GM19193 (cell line): ENCODE results near the gene PPM1L.

Source experiments
- POLR2A ChIP-seq: IDR thresholded peaks from 4 replicates; pipeline ENCODE4 v1.6.1; 2011; ENCODE audit not compliant: insufficient read depth, insufficient read length; ENCODE audit errors: extremely low read depth

PPM1L gene

GRCh38 chr3:160986069-160986468, 230.0 kb downstream of the PPM1L start:
- no peak for TF ChIP-seq POLR2A

DNA sequence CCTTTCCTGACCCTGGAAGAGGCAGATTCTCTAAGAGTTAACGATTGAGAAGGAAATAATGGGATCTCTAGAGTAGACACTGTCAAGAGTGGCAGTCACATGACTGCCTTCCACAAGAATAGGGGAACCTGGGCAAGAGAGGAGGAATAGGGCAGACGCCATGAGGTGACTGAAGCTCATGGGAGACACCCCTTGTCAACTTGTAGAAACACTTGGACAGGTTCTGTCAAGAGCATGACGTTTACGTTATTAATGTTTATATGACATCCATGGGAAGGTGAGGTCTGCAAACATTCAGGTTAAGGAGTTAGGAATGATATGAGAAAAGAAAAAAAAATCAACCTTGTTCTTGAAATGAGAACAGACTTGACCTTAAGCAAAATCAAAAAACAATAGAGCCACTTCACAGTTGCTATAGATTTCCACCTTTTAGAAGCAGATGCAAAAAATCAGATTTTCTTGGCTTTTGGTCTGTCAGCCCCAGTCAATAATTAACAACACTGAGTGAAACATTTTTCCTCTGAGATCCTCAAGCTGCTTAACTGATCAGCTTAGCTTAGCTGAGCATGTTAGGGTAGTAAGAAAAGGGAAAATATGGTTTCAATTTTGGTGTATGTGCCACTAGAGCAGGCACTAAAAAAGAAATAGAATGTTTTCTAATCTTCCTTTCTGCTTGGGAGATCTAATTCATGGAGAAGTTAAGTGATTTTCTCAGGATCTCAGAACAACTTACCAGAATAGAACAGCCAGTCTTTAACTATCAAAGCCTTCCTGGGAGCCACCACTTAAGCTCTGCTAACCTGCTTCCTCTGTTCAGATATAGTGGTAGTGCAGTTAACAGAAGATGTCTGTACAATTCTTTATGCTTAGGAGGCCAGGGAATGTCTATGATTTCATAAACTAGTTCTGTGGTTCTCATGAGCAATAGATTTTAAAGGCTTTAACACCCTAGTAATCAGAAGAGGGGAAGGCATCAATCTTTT, 232.2 kb downstream of the PPM1L start:
- no peak for TF ChIP-seq POLR2A

GRCh38 chr3:160990446-160990845, 234.4 kb downstream of the PPM1L start:
- no peak for TF ChIP-seq POLR2A

DNA sequence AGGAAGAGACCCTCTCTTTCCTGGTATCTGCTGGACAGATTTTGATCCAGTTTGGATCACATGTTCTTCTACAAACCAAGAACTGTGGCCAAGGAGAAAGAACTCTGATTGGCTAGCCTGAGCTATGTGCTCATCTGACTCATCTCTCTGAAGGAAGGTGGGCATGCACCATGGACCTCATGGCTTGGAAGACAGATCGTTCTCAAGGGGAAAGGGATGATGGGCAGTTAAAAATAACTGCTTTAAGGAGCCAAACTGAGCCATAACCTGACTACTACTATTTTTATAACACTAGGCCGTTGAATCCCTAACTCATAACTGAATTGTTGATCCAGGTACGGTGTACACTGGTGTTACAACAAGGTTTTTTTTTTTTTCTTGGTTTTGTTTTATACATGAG, 236.7 kb downstream of the PPM1L start:
- TF ChIP-seq POLR2A: no peak

DNA sequence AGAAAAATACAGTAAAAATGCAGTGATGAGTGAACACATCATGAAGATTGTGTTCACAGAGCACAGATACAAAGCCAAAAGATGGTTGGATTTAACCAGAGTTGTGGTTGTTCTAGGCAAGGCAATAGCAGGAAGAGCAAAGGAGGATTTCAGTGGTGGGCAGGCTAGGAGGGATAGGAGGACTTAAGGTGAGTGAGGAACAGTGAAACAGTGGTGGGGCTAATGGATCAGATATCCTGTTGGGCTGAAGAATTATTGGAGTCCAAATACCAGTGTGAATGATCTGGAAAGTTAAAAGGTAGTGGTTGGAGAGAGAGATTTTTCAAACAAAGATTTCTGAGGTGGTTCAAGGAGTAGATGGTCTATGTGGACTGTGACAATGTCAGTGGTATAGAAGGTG, 240.8 kb downstream of the PPM1L start:
- TF ChIP-seq POLR2A: no peak

DNA sequence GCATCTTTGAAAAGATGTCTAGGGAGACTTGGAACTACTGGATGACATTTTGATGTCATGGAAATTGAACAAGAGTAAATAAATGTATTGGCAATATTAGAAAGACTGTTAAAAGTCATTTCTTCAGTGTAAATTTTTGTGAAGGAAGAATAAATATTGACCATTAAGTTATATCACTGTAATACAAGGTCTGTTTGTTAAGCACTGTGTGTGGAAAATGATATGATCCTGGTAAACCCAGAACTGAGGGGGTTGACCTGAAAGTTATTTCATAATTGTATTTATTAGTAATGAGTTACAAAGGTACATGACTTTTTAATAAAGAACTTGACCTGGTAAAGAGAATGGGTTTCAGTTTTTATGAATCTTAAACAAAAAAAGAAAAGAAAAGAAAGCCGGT, 242.6 kb downstream of the PPM1L start:
- no peak for TF ChIP-seq POLR2A

GRCh38 chr3:160999274-160999673, 243.2 kb downstream of the PPM1L start:
- no peak for TF ChIP-seq POLR2A

DNA sequence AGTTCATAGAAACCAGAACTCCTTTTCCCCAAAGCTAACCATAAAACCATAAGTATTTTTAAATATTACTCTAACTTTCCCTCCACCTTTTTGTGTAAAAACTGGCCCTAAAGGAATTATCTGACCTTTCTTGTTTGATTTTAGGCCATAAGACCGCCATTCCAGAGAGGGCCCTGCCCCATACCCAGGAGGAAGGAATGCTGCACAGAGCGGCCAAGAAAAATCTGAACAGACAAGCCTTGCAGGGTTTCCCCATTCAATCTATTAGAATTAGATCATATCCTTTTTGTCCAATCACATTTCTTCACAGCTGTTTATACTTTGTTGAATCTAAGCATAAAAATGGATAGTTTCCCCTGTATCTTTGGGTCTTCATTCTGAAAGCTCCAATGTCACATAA, 252.1 kb downstream of the PPM1L start:
- TF ChIP-seq POLR2A: no peak

DNA sequence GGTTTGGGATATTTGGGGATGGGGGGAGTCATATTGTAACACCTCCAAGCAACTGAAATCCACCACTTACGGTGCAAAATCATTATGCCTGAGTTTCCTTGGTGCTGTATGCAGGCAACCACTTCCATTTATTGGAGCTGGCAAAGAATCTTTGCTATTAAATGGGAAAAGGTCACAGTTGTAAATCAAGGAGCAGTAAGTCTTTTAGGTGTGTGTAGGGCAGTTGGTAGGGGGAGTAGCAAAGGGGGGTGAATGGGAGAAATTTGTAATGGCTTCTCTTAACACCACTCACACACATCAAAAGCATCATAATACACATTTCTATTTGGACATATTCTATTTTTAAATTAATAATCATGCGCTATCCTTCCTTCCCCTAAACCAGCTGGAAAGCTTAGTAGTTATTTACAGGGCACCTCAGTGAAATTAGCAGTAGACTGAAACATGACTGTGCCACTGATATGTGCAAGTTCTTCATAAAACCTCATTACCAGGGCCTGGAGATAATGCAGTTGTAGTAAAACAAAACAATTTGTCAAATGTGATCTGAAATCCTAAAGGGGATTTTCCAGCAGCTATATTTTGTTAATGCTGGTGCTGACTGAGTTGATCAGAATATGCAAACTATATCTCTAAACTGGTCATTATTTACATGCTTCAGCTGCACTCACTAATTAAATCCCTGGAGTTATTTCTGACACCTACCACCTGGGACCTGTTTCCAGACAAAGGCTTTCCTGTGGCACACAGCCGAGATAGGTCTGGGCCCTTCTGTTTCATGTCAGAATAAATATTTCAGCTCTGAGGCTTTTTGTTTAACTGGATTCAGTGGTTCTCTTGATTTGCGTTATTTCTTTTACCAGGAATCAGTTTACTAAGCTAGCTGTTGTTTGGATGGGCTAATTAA, 259.1 kb downstream of the PPM1L start:
- no peak for TF ChIP-seq POLR2A

- no peak for TF ChIP-seq POLR2A
Observed at GRCh38 chr3:161016417-161017313, 260.6 kb downstream of the PPM1L start.

DNA sequence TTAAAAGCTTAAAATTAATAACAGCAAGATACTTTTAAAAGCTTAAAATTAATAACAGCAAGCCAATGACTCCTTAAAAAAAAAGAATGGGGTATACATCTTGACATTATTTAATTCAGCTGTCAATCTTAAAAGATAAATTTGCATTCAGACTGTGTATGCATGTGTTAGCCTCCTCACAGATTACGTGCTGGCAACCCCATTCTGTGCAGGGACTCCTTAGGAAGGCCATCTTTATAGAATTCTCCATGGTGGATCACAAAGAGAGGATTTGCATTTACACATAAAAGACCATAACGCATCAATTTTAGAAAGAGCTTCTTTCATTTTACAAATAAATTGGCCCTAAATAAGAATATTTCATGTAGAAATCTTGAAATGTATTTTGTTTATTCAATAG, 261.9 kb downstream of the PPM1L start:
- TF ChIP-seq POLR2A: no peak

GRCh38 chr3:161020256-161020655, 264.2 kb downstream of the PPM1L start:
- TF ChIP-seq POLR2A: no peak

DNA sequence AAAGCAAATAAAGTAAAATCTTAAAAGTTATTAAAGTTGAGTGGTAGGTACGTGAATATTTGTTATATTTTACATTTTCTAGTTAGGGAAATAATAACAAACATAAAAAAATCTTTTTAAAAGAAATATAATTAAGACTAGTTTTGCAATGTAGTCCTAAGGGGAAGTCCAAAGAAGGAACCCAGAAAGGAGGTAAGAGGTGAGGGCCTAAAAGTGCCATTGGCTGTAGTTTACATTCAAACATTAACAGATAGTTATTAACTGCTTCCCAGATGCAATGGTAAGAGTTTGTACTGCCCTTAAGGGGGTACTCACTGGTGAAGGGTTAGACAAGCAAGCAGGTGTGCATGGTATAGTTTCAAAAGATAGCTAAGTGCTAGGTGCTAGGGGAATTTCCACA, 269.9 kb downstream of the PPM1L start:
- TF ChIP-seq POLR2A: no peak

DNA sequence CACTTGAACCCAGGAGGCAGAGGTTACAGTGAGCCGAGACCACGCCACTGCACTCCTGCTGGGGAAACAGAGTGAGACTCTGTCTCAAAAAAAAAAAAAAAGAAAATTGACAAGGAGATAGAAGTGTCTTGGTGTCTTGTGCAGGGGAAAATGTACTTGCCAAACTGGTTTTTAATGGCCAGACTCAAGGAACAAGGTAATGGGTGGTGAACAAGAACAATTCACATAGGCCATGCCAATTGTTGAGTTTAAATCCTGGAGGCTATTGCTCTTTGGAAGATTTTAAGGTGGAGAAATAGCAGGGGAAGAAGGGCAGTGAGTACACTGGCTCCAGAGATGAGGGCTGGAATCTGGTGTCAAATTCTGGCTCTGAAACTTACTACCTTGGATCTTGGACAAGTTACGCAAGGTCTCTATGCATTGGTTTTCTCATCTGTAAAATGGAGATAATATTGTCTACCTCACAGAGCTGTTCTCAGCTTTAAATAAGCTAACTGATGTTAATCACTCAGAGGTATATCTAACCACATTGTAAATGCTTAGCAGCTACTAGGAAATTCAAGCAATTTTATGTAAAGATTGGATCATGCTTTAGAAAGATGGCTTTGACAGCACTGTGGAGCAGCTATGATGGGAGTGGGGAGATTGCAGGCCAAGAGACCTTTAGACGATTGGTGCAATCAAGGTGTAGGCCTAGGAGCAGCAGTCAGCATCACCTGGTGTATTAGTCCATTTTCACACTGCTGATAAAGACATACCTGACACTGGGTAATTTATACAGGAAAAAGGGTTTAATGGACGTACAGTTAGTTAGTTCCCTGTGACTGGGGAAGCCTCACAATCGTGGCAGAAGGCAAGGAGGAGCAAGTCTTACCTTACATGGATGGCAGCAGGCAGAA, 270.8 kb downstream of the PPM1L start:
- no peak for TF ChIP-seq POLR2A

- TF ChIP-seq POLR2A: no peak
Observed at GRCh38 chr3:161028555-161029153, 272.6 kb downstream of the PPM1L start.
